ENCODE results near the gene CCDC43. TPM values are rescaled to one million over a fixed set of nuclear protein-coding genes. Genes with fewer than 3 reads are reported as not detected.

Gene CCDC43, protein sequence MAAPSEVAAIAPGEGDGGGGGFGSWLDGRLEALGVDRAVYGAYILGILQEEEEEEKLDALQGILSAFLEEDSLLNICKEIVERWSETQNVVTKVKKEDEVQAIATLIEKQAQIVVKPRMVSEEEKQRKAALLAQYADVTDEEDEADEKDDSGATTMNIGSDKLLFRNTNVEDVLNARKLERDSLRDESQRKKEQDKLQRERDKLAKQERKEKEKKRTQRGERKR
- 34.0 TPM for total RNA-seq

GRCh38 chr17:44689477-44690217 lies at the start of gene CCDC43:
Gene CCDC43 (minus strand): TSS chr17:44689776. CDS start chr17:44689753, 23 bp downstream.

DNA sequence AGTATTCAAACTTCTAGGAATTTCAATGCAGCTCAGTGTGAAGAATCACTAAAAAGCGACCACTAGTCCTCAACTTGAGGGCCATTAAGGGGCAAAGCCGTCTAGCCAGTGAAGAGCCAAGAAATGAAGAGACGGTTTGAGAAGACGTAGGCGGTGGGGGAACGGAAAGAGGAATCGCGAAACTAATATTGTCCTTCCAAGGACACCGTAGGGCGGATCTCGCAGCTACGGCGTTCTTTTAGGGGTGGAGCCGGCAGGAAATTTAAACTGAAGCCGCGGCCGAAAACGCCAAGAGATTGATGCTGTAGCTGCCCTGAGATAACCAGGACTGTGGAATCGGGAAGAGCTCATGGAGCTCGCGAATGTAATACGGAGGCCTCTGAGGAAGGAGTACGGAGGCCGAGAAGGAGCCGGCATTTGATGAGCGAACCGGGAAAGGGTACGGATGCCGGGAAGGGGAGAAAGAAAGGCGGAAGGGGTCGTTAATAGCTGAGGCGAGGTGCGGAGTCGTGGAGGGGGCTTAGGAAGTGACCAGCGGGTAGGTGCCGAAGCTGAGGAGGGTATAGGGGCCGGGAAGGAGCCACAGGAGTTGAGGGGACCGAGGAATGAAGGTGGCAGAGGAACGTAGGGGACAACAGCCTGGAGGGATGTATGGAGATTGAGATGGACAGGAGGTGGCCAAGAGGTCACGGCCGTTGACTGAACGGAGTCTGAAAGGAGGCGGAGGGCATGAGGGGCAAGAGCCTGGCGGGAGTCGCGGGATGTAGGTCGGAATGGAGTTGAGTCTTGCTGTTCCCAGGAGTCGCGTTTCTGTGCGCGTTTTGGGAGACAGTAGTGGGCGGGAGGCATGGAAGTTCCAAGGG lies 19.1 kb upstream of the CCDC43 start, which contains the start of gene DBF4B:
Gene DBF4B, plus strand, starts transcription at position 265 of the 863 bp plus-strand sequence. Its CDS starts 156 bp downstream, at position 421.

DNA sequence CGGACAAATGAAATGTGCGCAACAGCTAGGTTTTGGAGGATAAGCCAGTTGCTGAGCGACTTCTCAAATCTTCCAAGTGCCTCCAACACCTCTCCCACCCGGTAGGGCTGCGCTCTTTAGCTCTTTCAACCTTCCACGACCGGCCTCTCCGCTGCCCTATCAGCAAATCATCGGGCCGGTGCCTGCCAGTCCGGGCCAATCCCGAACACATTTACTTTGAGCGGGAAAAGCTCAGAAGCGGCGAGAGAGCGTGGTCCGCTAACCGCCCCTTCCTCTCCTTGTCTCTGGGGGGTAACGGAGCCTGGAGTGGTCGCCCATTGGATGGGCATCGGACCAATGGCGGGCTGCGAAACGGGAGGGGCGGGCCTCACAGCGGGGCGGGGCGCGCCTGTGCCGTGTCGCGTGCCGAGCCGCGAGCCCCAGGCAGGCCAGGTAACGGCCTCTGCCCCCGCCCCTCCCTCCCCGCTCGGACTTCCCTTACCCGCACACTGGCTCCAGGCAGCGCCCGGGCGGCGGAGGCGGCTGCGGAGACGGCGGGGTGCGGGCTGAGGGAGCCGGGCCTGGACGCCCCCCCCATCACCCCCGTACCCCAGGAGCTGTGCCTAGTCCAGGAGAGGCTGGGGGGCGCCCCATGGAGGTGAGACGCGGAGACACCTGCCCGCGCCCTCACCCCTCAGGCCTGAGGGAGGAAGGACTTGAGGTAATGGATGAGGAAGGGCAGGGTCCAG lies 33.4 kb downstream of the CCDC43 start, which contains the start of gene MEIOC:
Gene MEIOC, plus strand, starts transcription at position 486 of the 728 bp plus-strand sequence. Its CDS starts 146 bp downstream, at position 632.

Other genes starting within 250 kb of the CCDC43 start
- gene GPATCH8, start 186.4 kb downstream of the CCDC43 start, total RNA-seq: 81.4 TPM
- gene FZD2, start 132.3 kb downstream of the CCDC43 start, total RNA-seq: 15.1 TPM
- 1.5 TPM for gene MEIOC, start 33.3 kb downstream of the CCDC43 start, total RNA-seq
- 13.0 TPM for gene DBF4B, start 18.9 kb upstream of the CCDC43 start, total RNA-seq
- 19.4 TPM for gene ADAM11, start 69.2 kb upstream of the CCDC43 start, total RNA-seq
- 34.3 TPM for gene GJC1, start 140.5 kb upstream of the CCDC43 start, total RNA-seq
- gene HIGD1B, start 158.1 kb upstream of the CCDC43 start, total RNA-seq: not detected
- 143 TPM for gene EFTUD2, start 209.7 kb upstream of the CCDC43 start, total RNA-seq
- gene GFAP, start 225.7 kb upstream of the CCDC43 start, total RNA-seq: 90.3 TPM